GM18511 (cell line): Measurements from ENCODE around the gene SLC6A8.
"Not testable (repeated sequence)": the region's sequence is repeated elsewhere in the genome, so short reads cannot be mapped to it uniquely, and the experiment has no call there.

Experiments
- ATAC-seq: cut with Tn5 transposase; IDR thresholded peaks from one replicate; pipeline ENCODE4 v1.9.1; 2021; ENCODE audit warnings: mild to moderate bottlenecking, moderate library complexity; ENCODE audit not compliant: unreplicated experiment

Gene SLC6A8

GRCh38 chrX:153745067-153745433, 57.3 kb downstream of the SLC6A8 start:
- not testable (repeated sequence) for ATAC-seq
